GM18505 (cell line): ENCODE data around the gene CRYBG3.

Experiments used
- ATAC-seq: cut with Tn5 transposase; IDR thresholded peaks from one replicate; pipeline ENCODE4 v1.9.1; 2021; ENCODE audit not compliant: unreplicated experiment
- POLR2A ChIP-seq: IDR thresholded peaks from 4 replicates; pipeline ENCODE4 v1.6.1; 2011; ENCODE audit warnings: borderline replicate concordance; ENCODE audit not compliant: insufficient read depth, insufficient read length; ENCODE audit errors: extremely low read depth

The CRYBG3 gene

DNA sequence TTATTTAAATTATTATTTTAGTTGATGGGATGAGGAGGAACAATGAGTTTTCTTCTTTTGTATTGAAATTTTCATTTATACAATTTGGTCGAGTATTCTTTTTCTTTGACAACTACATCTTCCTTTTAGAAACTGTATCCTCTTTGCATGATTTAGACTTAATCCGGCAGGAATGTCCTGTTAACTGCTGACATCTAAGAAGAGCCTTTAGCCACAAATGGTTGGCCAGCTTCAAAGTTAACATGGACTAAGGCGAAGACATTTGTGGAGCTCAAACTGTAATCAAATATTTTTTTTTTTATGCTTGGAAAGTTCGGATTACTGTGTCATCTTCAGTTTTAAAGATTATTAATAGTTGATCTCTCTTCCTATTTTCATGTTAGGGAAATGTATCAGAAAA lies 107.2 kb downstream of the CRYBG3 start:
- no peak for ATAC-seq
- no peak for TF ChIP-seq POLR2A

DNA sequence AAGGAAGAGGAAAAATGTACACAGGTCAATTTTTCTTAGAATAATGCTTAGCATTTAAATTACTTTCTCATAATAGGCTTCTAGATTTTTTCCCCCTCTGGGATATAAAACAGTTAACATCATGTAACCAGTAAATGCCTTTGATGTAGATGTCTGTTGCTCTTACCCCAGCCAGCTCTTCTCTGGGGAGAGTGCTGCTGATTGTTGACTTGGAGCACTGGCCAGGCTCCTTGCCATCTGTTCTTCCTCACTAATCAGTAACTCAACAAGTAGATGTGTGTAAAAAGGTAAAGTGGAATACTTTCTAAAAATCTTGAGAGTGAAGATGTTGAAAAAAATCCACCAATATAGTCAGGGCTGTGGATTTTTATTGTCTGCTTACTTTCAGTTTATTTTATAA lies 108.2 kb downstream of the CRYBG3 start:
- ATAC-seq = no peak
- TF ChIP-seq POLR2A = no peak

DNA sequence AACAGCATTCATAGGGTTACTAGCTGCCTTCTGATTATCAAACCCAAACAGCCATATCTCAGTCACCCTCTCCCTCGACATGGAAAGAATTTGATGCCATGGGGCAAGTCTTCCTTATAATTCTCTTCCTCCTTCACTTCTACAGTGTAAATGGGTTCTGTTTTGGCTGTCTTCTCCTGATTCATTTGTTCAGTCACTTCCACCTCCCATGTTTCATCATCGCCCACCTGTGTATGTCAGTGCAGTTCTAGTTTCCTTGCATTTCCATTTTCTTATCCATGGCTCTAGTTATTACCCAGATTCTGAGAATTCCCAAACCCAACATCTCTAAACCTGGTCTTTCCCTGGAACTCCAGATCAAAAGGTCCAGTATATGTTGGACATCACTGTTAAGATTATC lies 109.4 kb downstream of the CRYBG3 start:
- TF ChIP-seq POLR2A = no peak
- no peak for ATAC-seq

DNA sequence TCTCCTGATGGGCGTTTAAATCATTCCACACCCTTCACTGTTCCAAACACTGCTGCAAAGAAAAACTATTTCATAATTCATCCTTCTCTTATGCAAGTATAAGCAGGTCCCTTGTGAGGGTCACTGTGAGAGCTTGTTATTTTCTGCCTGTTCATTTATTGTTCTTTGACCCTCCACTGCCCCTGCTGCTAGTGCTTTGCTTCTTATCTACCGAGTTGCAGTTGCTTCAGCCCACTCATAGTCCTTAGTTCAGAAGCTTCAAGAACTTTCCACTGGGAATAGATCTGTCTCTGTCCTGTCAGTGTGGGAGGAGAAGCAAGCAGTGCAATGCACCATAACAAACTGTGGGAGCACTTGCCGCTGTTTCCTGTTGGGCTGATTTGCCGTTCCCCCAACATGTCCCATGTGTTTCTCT lies 110.6 kb downstream of the CRYBG3 start:
- TF ChIP-seq POLR2A = no peak

DNA sequence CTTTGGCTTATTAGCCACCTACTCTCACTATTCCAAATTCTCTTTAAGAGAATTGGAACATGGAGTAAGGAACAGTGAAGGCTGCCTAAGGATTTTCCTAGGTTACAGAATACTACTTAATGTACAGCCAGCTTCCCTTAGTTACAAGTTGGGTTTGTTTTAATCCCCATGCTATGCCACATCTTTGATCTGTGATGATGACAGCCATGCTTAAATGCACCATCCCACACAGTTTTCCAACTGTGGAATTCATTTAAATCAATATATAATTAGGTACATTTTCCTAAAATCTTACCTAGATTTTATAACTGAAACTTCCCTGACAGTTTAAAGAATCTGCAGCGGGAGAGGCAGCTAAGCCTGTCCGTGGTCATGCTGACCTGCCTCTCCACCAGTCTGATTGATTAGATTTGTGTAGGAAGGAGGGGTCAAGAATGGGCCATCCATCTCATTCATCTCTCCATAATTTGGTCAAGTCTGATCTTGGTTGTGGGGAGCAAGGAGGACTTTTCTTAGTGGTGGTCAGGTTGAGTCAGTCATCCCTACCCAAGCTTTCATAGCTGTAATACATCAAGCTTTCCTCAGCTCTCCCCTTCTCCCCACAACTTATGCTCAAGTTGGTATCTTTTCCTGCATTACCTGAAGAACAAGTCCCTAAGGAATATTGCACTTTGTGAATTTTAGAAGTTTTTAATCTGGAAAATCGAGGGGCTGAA lies 113.3 kb downstream of the CRYBG3 start:
- no peak for ATAC-seq
- TF ChIP-seq POLR2A = no peak

More for the DNA sequence above, 110.6 kb downstream of the CRYBG3 start:
- ATAC-seq = no peak

DNA sequence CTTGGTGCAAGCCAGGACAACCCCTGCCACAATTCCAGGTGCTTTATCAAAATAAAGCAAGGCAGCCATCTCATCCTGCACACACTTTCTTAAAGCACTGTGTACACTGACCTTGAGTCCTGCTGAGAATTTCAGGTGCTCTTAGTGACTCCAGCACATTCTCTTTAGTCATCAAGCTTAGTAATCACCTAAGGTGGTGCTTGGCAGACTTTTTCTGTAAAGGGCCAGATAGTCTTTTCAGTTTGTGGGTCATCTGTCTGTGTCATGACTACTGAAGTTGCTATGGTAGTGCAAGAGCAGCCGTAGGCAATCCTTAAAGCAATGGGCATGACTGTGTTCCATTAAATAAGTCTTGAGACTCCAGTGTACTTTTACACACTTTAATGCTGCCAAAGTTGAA lies 114.0 kb downstream of the CRYBG3 start:
- TF ChIP-seq POLR2A = no peak
- no peak for ATAC-seq

DNA sequence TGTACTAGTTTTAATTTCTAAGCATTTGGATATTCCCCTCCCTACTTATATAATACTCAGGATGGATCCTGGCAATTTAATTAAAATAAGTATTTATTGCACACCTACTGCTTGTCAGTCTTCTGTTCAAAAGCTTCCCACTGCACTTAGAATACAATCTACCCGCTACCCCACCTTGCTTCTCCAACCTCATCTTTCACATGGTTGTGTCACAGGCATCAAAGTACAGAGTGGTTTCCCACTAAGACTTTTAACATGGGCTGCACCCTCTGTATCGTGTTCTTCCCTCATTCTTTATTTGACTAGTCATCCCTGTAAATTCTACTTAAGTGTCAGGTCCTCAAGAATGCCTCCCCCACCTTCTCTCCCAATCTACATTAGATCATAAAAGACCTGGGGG lies 115.4 kb downstream of the CRYBG3 start:
- ATAC-seq = no peak

DNA sequence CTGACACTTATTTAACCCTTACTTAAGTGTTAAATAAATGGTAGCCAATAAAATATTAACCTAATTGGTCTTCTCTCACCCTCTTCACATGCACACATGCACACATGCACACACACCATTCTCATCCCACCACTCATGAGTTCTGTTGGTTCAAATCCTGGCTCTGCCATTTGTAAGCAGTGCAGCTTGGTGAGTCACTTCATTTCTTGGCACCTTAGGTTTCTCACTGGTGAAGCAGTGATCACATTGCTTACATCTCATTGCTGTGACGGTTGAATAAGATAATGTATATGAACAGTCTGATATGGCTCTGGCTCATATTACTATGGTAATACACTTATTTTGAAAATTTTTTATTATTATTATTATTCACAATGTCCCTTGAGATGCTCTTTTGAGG lies 116.6 kb downstream of the CRYBG3 start:
- ATAC-seq = no peak
- TF ChIP-seq POLR2A = no peak

More for the DNA sequence above, 115.4 kb downstream of the CRYBG3 start:
- no peak for TF ChIP-seq POLR2A

DNA sequence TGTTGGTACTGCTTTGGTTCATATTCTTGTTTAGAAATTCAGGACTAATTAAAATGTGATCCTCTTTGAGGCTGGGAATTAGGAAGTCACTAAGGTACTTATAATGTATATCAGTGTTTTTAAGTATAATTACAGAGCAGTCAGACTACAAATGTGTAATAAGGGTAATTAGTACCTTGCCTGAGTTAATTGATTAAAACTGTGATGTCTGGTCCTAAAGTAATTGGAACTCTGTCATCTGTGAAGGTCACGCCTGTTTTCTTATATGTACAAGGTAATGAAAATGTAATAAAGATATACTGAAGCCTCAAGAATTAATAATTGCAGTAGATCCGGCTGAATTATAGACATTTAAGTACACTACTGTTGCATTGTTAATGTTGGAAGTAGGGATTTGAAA lies 117.6 kb downstream of the CRYBG3 start:
- no peak for ATAC-seq
- TF ChIP-seq POLR2A = no peak

DNA sequence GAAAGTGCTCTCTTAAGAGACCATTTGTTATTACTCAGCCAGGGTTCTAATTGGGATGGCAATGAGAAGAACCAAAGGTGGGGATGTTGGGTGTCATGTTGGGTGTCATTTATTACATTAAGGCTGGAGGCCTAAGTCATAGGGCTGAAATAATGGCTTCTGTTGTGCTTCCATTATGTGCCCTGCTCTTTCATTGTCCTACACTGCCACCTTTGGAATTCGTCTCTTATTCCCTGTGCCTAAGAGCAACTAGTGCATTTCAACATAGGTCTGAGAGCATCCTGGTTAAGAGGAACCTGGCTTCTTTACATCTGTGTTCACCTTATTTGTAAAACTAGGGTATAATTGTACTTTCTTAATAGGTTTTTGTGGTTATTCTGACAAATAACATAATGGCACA lies 118.2 kb downstream of the CRYBG3 start:
- TF ChIP-seq POLR2A = no peak
- no peak for ATAC-seq

DNA sequence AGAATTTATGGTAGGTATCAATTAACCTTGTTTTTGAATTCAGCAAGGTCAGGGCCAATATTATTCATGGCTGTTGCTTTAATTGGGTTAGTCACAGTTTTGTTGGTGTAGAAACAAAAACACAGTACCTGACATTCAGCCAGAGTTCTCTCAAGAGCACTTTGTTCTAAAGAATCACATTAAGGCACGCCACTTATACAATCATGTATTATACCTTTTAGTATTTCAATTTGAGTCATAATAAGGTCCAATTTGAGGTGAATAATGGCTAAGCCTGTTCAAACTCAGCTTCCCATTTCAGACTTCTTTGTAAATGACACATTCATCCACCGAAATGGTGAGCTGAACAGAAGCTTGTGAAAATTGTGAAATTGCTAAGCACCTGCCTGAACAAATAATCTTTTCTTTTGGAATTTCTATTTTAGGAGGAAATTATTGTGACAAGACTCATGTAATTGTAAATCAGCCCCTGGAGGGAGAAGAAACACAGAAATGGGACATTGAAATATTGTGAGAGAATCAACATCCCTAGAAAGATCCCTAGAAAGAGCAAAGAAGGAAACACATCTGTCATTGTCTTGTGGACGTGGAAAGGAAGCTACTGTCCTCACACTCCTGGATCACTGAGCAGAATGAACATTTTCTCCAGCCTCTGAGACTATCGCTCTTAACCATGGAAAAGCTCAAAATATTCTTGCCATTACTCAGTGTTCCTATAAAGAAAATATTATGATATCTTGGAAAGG lies 121.2 kb downstream of the CRYBG3 start:
- no peak for ATAC-seq
- no peak for TF ChIP-seq POLR2A

DNA sequence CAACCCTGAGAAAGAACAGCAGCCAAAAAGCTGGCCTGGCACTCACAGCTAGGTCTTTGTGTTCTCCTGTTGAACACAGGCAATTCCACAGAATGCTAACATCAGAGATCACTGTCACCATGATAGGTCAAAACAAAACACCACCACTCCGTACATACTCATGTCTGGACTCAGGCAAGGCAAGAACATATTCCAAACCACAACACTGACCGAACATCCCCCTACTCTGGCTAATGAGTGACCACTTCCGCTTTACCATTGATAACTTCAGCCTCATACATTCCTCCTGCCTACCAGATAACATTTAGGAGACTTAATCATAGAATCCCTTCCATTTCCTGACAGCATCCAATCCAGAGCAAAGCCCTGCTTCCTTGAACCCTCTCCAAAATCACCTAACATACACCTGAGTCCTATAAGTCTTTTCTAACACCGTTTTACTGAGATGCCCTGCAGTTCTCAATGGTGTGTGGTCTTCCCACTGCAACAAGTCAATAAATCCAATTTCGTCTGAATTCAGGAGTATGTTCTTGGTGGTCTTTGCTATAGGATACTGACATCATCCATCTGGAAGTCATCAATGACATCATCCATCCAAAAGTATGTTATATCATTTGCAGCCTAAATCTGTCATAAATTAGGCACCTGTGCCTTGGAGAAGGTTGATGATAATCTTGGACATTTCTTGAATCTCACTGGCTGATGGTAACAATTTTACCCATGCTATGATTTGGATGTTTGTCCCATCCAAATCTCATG lies 126.7 kb downstream of the CRYBG3 start:
- no peak for ATAC-seq

DNA sequence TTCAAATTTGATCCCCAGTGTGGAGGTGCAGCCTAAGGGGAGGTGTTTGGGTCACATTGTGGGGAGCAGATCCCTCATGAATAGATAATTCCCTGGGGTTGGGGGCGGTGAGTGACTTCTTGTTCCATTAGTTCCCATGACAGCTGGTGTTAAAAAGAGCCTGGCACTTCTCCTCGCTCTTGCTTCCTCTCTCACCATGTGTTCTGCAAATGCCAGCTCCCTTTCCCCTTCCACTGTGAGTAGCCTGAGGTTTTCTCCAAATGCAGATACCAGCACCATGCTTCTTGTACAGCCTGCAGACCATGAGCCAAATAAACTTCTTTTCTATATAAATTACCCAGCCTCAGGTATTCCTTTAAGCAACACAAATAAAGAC lies 127.3 kb downstream of the CRYBG3 start:
- no peak for ATAC-seq
- no peak for TF ChIP-seq POLR2A

More for the DNA sequence above, 126.7 kb downstream of the CRYBG3 start:
- TF ChIP-seq POLR2A = no peak
